A673 (cell line): ENCODE results near the gene TMEM91.

ENCODE experiments used
- CTCF ChIP-seq: fragments of 300-800, 200-600 bp; sonication (generic); conservative IDR thresholded peaks from 2 replicates; pipeline ENCODE4 v1.5.1; 2017; ENCODE audit warnings: low read depth, mild to moderate bottlenecking, antibody characterized with exemption, low read length, moderate library complexity, mixed read lengths
- EZH2 ChIP-seq: fragments of 200-600 bp; sonication (generic); IDR thresholded peaks from 2 replicates; pipeline ENCODE4 v1.6.1; 2017; ENCODE audit warnings: borderline replicate concordance, low read depth, mild to moderate bottlenecking, mixed read lengths, antibody characterized with exemption, low read length; ENCODE audit not compliant: poor library complexity, severe bottlenecking

- TF ChIP-seq CTCF (no peak), EZH2 (no peak)
These were observed 6.6 kb upstream of the TMEM91 start for GRCh38 chr19:41369769-41370168.
